GM21447 (cell line): ENCODE data around the gene EHD3.
"Not testable (repeated sequence)": the region's sequence is repeated elsewhere in the genome, so short reads cannot be mapped to it uniquely, and the experiment has no call there.

Source experiments
- ATAC-seq: cut with Tn5 transposase; IDR thresholded peaks from one replicate; pipeline ENCODE4 v1.9.1; 2021; ENCODE audit not compliant: unreplicated experiment

The EHD3 gene

GRCh38 chr2:31283193-31283919 lies 49.4 kb downstream of the EHD3 start:
- not testable (repeated sequence) for ATAC-seq

- ATAC-seq, result no peak
Measured at GRCh38 chr2:31284107-31284506, 50.2 kb downstream of the EHD3 start.

GRCh38 chr2:31286230-31286629 lies 52.3 kb downstream of the EHD3 start:
- no peak for ATAC-seq

GRCh38 chr2:31286961-31287550 lies 53.1 kb downstream of the EHD3 start:
- ATAC-seq, result no peak

GRCh38 chr2:31287654-31288053 lies 53.7 kb downstream of the EHD3 start:
- ATAC-seq, result no peak

- ATAC-seq, result no peak
Measured at GRCh38 chr2:31294196-31294595, 60.2 kb downstream of the EHD3 start.

GRCh38 chr2:31296641-31297287 lies 62.8 kb downstream of the EHD3 start:
- no peak for ATAC-seq

GRCh38 chr2:31297751-31298150 lies 63.8 kb downstream of the EHD3 start:
- no peak for ATAC-seq

- no peak for ATAC-seq
Measured at GRCh38 chr2:31299547-31299946, 65.6 kb downstream of the EHD3 start.

- ATAC-seq, result no peak
Measured at GRCh38 chr2:31300309-31300708, 66.4 kb downstream of the EHD3 start.

GRCh38 chr2:31302940-31303563 lies 69.1 kb downstream of the EHD3 start:
- ATAC-seq, result no peak

- ATAC-seq, result no peak
Measured at GRCh38 chr2:31304816-31305215, 70.9 kb downstream of the EHD3 start.

GRCh38 chr2:31312898-31313297 lies 78.9 kb downstream of the EHD3 start:
- ATAC-seq, result no peak

- no peak for ATAC-seq
Measured at GRCh38 chr2:31314761-31315160, 80.8 kb downstream of the EHD3 start.

- ATAC-seq, result no peak
Measured at GRCh38 chr2:31317396-31317795, 83.4 kb downstream of the EHD3 start.

- ATAC-seq, result peak; percentile 64
Measured at GRCh38 chr2:31318361-31319336, 84.7 kb downstream of the EHD3 start.
